SJCRH30 (cell line): ENCODE measurements around the gene KCND3. TPM values are rescaled to one million over a fixed set of nuclear protein-coding genes. Genes with fewer than 3 reads are reported as not detected.

Source experiments
- DNase-seq, 2 experiments: peaks; one replicate each; pipeline ENCODE4 v3.0.0-alpha.2; 2015 to 2020
- H3K27ac ChIP-seq: fragments of 250-450 bp; sonication (Bioruptor Pico); 2 replicates; pipeline ENCODE4 v1.5.1; 2020; ENCODE audit warnings: mild to moderate bottlenecking, moderate library complexity
- H3K27me3 ChIP-seq: fragments of 250-450 bp; sonication (Bioruptor Pico); 2 replicates; pipeline ENCODE4 v1.5.1; 2020; ENCODE audit warnings: mild to moderate bottlenecking, moderate library complexity
- H3K36me3 ChIP-seq: fragments of 250-450 bp; sonication (Bioruptor Pico); 2 replicates; pipeline ENCODE4 v1.5.1; 2020; ENCODE audit warnings: mild to moderate bottlenecking, moderate library complexity
- H3K4me1 ChIP-seq: fragments of 250-450 bp; sonication (Bioruptor Pico); 2 replicates; pipeline ENCODE4 v1.5.1; 2020; ENCODE audit warnings: mild to moderate bottlenecking, moderate library complexity
- H3K4me3 ChIP-seq: fragments of 250-450 bp; sonication (Bioruptor Pico); 2 replicates; pipeline ENCODE4 v1.5.1; 2020; ENCODE audit warnings: mild to moderate bottlenecking, moderate library complexity
- H3K9me3 ChIP-seq: fragments of 250-450 bp; sonication (Bioruptor Pico); replicated peaks from 2 replicates; pipeline ENCODE4 v1.5.1; 2020; ENCODE audit warnings: mild to moderate bottlenecking, moderate library complexity
- total RNA-seq: library from RNA; depleted of rRNA; stranded (reverse); fragments of >200 nt; shearing (Covaris generic); gene quantifications from 2 replicates; pipeline ENCODE4 v1.2.3, GENCODE V29; 2014

KCND3 gene
- total RNA-seq, 1 experiment from 2014 or later: 5.1 TPM

- H3K27ac ChIP-seq: no peak overlapping the region
- no peak overlapping the region for H3K4me3 ChIP-seq
- no peaks in the 10 kb centered on the region for H3K9me3 ChIP-seq
- H3K4me1 ChIP-seq: no peaks in the 10 kb centered on the region
- DNase-seq: no peak
- no peaks in the 10 kb centered on the region for H3K36me3 ChIP-seq
- no peaks in the 10 kb centered on the region for H3K27me3 ChIP-seq
Observed at GRCh38 chr1:111930356-111930755, 59.1 kb downstream of the KCND3 start.

GRCh38 chr1:111928531-111928930 is 60.9 kb downstream of the KCND3 start:
- no peaks in the 10 kb centered on the region for H3K36me3 ChIP-seq
- H3K4me3 ChIP-seq: no peak overlapping the region
- H3K9me3 ChIP-seq: no peaks in the 10 kb centered on the region
- no peak overlapping the region for H3K27ac ChIP-seq
- no peaks in the 10 kb centered on the region for H3K27me3 ChIP-seq
- DNase-seq: no peak
- H3K4me1 ChIP-seq: no peaks in the 10 kb centered on the region

- no peaks in the 10 kb centered on the region for H3K4me1 ChIP-seq
- no peaks in the 10 kb centered on the region for H3K36me3 ChIP-seq
- no peaks in the 10 kb centered on the region for H3K9me3 ChIP-seq
- no peak for DNase-seq
- H3K4me3 ChIP-seq: no peak overlapping the region
- no peaks in the 10 kb centered on the region for H3K27me3 ChIP-seq
- H3K27ac ChIP-seq: no peak overlapping the region
Observed at GRCh38 chr1:111927652-111928051, 61.8 kb downstream of the KCND3 start.

GRCh38 chr1:111924786-111925185 is 64.7 kb downstream of the KCND3 start:
- Histone ChIP-seq H3K4me1 (peaks cover 5% of the 10 kb centered on the region; the same call in 1 of the 2 replicates), H3K9me3 (no peaks in the 10 kb centered on the region), H3K27me3 (no peaks in the 10 kb centered on the region), H3K27ac (no peak overlapping the region), H3K36me3 (no peaks in the 10 kb centered on the region), H3K4me3 (no peak overlapping the region)
- DNase-seq: no peak

GRCh38 chr1:111923766-111924165 is 65.7 kb downstream of the KCND3 start:
- no peaks in the 10 kb centered on the region for H3K27me3 ChIP-seq
- peaks cover 5% of the 10 kb centered on the region; the same call in 1 of the 2 replicates for H3K4me1 ChIP-seq
- no peaks in the 10 kb centered on the region for H3K36me3 ChIP-seq
- no peaks in the 10 kb centered on the region for H3K9me3 ChIP-seq
- no peak for DNase-seq
- no peak overlapping the region for H3K27ac ChIP-seq
- no peak overlapping the region for H3K4me3 ChIP-seq

DNA sequence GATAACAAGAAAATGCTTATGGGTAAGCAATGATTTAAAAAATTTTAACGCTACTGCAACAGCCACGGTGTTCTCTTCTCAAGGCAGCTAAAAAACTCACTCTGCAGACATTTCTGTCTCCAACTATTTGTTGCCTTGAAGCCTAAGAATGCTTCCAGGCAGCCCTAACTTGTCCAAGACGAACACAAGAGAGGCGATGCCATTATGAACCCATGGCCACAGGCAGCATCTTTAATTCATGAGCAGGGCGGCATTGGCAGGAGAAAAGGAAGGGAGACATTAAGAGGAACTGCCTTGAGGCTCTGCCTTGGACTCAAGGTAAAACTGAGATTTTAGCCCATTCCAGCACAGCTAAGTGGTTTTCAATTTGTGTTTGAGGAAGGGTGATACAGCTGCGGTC is 67.5 kb downstream of the KCND3 start:
- Histone ChIP-seq H3K4me1 (peaks cover 5% of the 10 kb centered on the region; the same call in 1 of the 2 replicates), H3K27me3 (no peaks in the 10 kb centered on the region), H3K27ac (no peak overlapping the region), H3K4me3 (no peak overlapping the region), H3K36me3 (no peaks in the 10 kb centered on the region), H3K9me3 (no peaks in the 10 kb centered on the region)
- DNase-seq: no peak

GRCh38 chr1:111920221-111921024 is 69.0 kb downstream of the KCND3 start:
- no peaks in the 10 kb centered on the region for H3K27me3 ChIP-seq
- no peaks in the 10 kb centered on the region for H3K9me3 ChIP-seq
- no peak for DNase-seq
- H3K4me1 ChIP-seq: peaks cover 5% of the 10 kb centered on the region; the same call in 1 of the 2 replicates
- H3K4me3 ChIP-seq: no peak overlapping the region
- H3K36me3 ChIP-seq: no peaks in the 10 kb centered on the region
- H3K27ac ChIP-seq: no peak overlapping the region

DNA sequence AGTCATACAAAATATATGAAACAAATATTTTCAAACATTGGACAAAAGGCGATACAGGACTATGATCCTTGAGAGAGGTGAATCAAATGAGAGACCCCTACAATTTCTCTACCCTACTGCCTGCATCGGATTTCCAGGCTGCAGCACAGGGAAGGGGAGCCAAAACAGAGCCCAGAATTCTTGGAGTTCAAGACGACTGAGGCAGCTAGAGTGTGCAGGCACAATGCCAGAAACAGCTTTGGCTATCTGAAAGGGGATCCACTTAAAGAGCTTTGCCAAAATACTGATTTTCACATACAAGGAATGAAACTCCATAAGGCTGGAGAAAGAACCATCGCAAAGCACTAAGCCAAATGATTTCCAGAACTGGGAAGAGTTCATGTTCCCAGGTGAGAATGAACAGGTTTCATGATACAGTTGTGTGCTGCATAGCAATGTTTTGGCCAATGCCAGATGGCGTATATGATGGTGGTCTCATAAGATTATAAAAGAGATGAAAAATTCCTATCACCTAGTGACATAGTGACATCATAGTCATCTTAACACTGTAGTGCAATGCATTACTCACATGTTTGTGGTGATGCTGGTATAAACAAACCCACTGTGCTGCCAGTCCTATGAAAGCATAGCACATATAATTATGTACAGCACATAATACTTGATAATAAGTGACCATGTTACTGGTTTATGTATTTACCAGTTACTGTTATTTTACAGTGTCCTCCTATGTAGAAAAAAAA is 77.5 kb downstream of the KCND3 start:
- peak overlapping the region; percentile 16; the same call in 1 of the 2 replicates for H3K27ac ChIP-seq
- H3K36me3 ChIP-seq: no peaks in the 10 kb centered on the region
- peaks cover 21% of the 10 kb centered on the region for H3K4me1 ChIP-seq
- no peak overlapping the region for H3K4me3 ChIP-seq
- H3K27me3 ChIP-seq: no peaks in the 10 kb centered on the region
- H3K9me3 ChIP-seq: no peaks in the 10 kb centered on the region
- peak in 1 of 2 experiments; percentile 16 for DNase-seq

DNA sequence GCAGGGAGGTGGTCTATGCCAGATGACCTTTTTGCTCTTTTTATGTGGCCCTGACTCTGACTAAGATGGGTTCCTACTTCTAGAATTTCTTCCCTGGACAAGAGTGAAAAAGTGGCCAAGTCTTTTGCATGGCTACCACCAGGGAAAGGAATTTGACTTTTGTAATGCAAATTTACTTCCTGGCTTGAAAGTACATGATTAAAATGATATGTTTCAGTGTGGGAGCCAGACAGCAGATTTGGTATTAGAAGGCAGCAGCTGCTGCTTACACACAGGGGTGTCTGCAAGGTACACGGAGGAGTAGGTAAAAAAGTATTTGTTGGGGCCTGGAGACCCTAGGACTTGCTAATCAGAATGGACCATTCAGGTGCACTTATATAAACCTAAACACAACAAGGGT is 78.4 kb downstream of the KCND3 start:
- H3K27ac ChIP-seq: no peak overlapping the region
- H3K27me3 ChIP-seq: no peaks in the 10 kb centered on the region
- no peaks in the 10 kb centered on the region for H3K36me3 ChIP-seq
- peaks cover 30% of the 10 kb centered on the region for H3K4me1 ChIP-seq
- no peak overlapping the region for H3K4me3 ChIP-seq
- no peaks in the 10 kb centered on the region for H3K9me3 ChIP-seq
- no peak for DNase-seq

DNA sequence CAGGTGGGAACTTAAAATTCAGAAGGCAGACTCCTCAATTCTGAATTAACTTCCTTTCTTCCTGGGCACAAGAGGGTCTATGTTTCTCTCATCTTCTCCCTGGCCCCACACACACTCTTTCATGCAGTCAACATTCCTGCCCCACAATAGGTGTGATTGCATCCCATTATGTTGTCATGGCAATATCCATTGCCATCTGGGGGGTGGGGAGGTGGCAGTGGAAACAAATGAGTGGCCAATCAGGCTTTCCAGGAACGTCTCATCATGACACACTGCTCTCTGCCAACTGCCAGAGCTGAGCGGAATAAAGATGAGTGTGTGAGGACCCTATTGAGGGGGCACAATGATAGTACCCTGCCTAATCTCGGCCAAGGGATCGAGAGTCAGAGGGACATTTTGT is 80.4 kb downstream of the KCND3 start:
- no peaks in the 10 kb centered on the region for H3K36me3 ChIP-seq
- H3K9me3 ChIP-seq: no peaks in the 10 kb centered on the region
- H3K27ac ChIP-seq: no peak overlapping the region
- H3K4me3 ChIP-seq: no peak overlapping the region
- peaks cover 47% of the 10 kb centered on the region for H3K4me1 ChIP-seq
- no peak for DNase-seq
- no peaks in the 10 kb centered on the region for H3K27me3 ChIP-seq

GRCh38 chr1:111908011-111908621 is 81.4 kb downstream of the KCND3 start:
- Histone ChIP-seq H3K36me3 (no peaks in the 10 kb centered on the region), H3K4me1 (peaks cover 56% of the 10 kb centered on the region), H3K4me3 (no peak overlapping the region), H3K27me3 (no peaks in the 10 kb centered on the region), H3K9me3 (no peaks in the 10 kb centered on the region), H3K27ac (no peak overlapping the region; the same call in 1 of the 2 replicates)
- DNase-seq: no peak

DNA sequence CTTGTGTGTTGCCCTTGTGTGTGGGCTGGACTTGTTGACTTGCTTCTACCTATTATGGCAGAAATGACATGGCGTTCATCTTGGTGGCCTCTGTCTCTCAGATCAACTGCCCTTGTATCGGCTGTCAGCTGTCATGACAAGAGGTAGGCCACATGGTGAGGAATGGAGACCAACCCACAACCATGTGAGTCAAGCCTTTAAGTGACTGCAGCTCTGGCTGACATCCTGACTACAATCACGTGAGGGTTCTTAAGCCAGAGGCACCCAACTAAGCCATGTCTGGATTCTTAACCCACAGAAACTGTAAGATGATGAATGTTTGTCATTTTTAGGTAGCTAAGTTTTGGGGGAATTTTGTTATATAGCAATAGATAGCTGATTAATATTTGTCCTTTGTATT is 82.1 kb downstream of the KCND3 start:
- Histone ChIP-seq H3K27ac (peak overlapping the region; percentile 99), H3K36me3 (no peaks in the 10 kb centered on the region), H3K4me1 (peaks cover 56% of the 10 kb centered on the region), H3K9me3 (no peaks in the 10 kb centered on the region), H3K27me3 (no peaks in the 10 kb centered on the region), H3K4me3 (no peak overlapping the region)
- peak in 1 of 2 experiments; percentile 49 for DNase-seq

DNA sequence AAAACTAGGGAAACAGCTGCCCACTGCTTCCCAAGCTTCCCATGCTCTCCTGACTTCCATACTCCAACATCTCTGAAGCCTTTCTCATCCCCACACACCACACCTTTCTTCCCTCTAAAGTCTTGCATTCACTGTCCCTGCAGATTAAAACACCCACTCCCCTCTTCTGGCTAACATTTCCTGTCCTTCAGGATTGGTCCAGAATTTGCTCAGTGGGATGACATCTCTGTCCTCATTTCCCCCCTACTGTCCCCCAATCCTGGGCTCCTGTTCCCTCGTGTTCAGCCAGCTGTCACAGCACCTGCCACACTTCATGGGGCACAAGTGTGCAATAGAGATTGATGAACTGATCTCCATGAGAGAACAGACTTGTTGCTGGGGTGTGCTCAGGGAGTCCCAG is 82.7 kb downstream of the KCND3 start:
- no peak overlapping the region for H3K4me3 ChIP-seq
- H3K27me3 ChIP-seq: no peaks in the 10 kb centered on the region
- H3K4me1 ChIP-seq: peaks cover 51% of the 10 kb centered on the region
- H3K27ac ChIP-seq: peak overlapping the region; percentile 99
- peak; percentile 53 to 71 for DNase-seq
- H3K36me3 ChIP-seq: no peaks in the 10 kb centered on the region
- H3K9me3 ChIP-seq: no peaks in the 10 kb centered on the region

- H3K36me3 ChIP-seq: no peaks in the 10 kb centered on the region
- H3K27me3 ChIP-seq: no peaks in the 10 kb centered on the region
- no peak for DNase-seq
- no peaks in the 10 kb centered on the region for H3K9me3 ChIP-seq
- peaks cover 49% of the 10 kb centered on the region for H3K4me1 ChIP-seq
- peak overlapping the region; percentile 99 for H3K27ac ChIP-seq
- H3K4me3 ChIP-seq: no peak overlapping the region
Observed at GRCh38 chr1:111906111-111906510, 83.4 kb downstream of the KCND3 start.
